HG03575 (cell line): ENCODE data around the gene ZBTB38.

Experiments
- ATAC-seq: cut with Tn5 transposase; IDR thresholded peaks from one replicate; pipeline ENCODE4 v1.9.1; 2021; ENCODE audit not compliant: unreplicated experiment, insufficient number of reproducible peaks, low FRiP score; ENCODE audit errors: extremely low read depth

ZBTB38 gene

GRCh38 chr3:141362736-141363135 lies 5.6 kb upstream of the ZBTB38 start:
- ATAC-seq: no peak

- ATAC-seq: no peak
Measured at GRCh38 chr3:141365201-141365600, 3.1 kb upstream of the ZBTB38 start.

DNA sequence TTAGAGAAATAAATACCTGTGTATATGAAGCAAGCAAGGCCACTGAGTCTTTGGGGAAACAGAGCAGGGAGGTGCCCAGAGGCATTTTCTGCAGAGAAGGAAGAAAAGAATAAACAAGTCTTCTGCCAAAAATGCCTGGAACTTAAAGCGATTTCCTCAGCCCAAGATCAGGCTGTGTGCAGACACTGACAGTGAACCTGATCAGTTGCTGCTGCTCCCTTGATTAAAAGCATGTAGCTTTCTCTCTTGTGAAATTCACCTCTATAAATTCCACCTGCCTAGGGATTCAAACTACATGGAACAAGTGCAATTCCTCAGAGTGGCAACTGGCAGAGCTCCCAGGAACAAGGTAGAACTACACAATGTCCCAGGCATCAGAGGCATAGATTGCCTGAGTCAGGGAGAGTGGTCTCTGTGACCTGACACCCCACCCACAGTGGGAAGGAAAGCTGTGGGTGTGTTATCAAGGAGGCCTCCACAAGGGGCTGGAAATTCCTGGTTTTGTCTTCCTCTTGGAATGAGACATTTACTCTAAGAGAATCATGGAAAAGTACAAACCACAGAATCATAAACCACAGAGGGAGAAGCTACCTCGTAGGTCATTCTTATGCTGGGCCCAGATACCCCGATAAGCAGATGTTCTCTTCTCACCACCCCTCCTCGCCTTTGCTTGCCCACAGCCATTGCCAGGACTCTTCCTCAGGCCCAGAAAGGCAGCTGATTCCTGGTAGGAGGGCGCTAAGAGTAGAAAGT lies 1.8 kb upstream of the ZBTB38 start:
- ATAC-seq: no peak

DNA sequence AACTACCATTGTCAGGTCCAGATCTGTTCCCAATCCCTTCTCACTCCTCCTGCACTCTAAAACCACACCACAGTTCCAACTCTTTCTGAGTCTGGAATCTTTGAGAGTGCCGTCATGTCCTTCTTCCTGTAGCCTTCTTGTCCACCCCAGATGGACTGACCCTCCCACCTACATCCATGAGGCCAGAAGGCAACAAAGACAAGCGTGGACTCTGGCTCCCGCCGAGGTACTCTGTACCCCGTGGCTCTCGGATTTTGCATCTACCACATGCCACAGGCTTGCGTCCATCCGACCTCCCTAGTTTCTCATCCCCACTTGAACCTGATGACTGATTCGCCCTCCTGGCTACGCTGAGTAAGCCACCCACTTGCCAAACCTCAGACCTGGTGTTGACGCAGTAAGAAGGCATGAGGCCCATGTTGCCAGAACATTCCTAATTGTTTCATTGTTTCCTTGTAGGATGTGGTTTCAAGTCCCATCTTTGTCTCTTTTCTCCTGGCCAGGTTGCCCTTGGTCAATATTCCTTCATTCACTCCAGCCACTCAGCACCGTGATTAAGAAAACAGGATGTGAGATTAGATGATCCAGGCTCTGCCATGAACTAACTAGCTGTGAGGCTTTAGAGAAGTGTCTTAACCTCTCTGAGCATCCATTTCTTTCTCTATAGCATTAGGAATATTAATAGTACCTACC lies 1.1 kb upstream of the ZBTB38 start:
- no peak for ATAC-seq

GRCh38 chr3:141368925-141369794 lies 856 bp downstream of the ZBTB38 start:
- no peak for ATAC-seq

GRCh38 chr3:141370065-141370533 lies 1.8 kb downstream of the ZBTB38 start:
- ATAC-seq: peak; percentile 72

DNA sequence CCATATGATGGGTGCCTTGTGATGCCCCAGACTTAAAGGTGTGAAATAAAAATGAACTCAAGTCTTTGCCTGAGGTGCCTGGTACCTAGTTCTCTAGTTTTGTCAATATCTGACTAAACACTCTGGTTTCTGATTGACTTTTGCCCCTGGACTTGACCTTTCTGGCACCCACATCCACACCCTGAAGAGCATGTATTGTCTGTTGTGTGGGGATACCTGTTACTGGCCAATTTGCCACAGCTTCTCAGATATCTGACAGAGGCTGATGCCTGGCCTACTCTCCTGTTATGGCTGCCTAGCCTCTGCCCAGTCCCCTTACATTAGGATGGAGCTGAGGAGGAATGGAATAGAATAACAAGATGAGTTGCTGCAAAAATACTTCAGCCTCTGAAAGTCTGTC lies 3.6 kb downstream of the ZBTB38 start:
- no peak for ATAC-seq

DNA sequence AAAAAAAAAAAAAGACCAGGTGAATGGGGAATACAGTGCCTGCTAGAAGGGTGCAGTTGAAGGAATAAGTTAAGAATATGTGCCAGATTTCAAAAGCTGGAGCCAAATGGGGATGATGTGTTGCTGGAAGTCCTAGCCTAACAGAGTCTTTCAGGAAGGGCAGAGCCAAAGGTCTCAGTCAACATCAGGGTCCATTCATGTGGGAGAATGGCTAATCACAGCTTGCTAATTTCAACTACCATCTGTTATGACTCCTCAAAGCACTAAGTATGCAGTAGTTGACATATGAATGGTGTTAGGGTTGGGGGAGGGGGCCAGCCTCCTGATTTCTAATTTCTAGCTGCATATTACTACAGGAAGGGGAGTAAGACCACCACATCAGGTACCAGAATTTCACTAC lies 4.4 kb downstream of the ZBTB38 start:
- no peak for ATAC-seq

- ATAC-seq: no peak
Measured at GRCh38 chr3:141373232-141373631, 4.9 kb downstream of the ZBTB38 start.

GRCh38 chr3:141373768-141374526 lies 5.6 kb downstream of the ZBTB38 start:
- ATAC-seq: no peak

GRCh38 chr3:141375381-141376301 lies 7.3 kb downstream of the ZBTB38 start:
- no peak for ATAC-seq

DNA sequence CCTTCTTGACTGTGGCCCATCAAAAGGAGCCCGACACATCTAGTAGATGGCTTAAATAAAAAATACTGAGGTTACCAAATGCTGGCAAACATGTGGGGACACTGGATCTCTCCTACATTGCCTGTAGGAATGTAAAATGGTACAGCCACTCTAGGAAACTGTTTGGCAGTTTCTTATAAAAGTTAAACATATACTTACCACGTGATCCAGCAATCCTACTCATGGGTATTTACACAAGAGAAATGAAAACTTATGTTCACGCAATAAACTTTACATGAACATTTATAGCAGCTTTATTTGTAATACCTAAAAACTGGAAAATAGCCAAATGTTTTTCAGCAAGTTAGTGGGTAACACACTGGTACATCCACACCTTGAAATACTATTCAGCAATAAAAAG lies 9.1 kb downstream of the ZBTB38 start:
- no peak for ATAC-seq

DNA sequence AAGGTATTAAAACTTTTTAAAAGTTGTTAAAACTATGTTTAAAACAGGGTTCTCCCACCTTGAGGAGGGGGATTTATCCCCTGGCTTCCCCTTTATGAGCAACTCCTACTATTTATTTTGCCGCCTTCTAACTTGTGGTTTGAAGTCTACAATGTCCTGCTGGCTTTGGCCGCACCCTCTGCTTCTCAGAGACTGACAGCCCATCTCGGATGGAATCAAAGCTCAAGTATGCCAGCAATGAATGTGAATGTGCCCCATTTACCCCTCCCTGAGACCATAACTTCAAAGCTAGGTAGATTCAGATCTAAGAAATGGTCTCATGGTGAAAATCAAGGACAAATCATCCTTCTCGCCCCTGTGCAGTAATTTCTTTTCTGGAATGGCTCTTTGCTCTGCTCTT lies 10.3 kb downstream of the ZBTB38 start:
- ATAC-seq: no peak

DNA sequence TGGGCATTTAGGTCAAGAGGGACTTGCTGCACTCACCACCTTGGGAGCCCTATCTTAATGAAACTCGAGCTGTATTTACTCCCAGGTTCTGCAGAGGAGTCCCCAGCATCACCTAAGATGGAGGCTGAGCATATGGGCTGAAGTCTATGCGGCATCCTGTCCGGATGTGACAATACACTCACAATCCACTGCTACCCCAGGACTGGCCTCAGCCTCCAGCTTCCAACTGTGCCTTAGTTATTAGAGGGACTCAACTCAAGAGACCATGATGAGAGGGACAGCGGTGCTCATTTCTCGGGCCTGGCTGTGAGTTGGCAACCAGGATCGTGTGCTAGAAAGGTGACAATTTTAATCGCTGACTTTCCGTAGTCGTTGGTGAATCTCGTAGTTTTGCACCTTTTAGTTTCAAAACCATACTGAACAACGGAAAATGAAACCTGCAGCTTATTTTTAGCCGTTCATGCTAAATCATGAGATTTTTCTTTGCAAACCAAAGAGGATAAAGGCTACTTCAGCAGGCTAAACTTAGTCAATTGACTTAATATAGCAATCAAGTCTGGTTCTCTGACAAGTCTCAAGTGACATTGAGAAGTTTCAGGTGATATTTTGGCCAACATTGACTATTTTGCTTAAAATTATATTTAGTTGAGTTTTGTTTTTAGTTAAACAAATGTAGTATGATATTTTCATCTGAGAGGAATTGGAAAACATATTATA lies 11.1 kb downstream of the ZBTB38 start:
- peak; percentile 31 for ATAC-seq

GRCh38 chr3:141380279-141380678 lies 12.0 kb downstream of the ZBTB38 start:
- no peak for ATAC-seq

DNA sequence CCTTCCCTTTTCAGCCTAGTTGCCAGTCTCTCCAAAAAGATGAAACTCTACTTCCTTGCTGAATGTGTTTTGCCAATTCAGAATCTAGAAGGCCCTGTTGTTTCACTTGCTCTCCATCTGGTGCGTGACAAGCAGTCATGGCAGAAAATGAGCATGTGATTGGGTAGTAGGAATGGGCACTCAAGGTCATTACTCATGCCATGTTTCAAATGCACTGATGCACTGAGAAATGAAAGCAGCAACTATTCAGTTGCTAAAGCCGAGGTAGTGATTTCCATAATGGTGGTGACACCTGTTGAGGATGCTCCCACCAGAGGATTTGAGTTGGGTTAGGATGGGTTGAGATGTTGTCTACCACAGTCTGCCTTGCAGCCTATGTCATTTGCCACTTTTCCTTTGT lies 12.7 kb downstream of the ZBTB38 start:
- ATAC-seq: peak; percentile 23

- ATAC-seq: no peak
Measured at GRCh38 chr3:141382571-141382970, 14.3 kb downstream of the ZBTB38 start.
